Ovary (tissue), 3 donors: ENCODE results near the gene SUGCT.

Experiments used
- POLR2A ChIP-seq: fragments of 450-650 bp; IDR thresholded peaks from one replicate; pipeline ENCODE4 v1.6.1; 2017; ENCODE audit warnings: antibody characterized with exemption, mild to moderate bottlenecking, moderate library complexity
- TF ChIP-seq, protein P1 (sequence below), 3 donors: fragments of 450-650 bp in 2 of 3; fragments of 200-600 bp in 1 of 3; IDR thresholded peaks; one replicate each; pipeline versions ENCODE4 v1.5.1 to v1.8.0; 2016 to 2022; ENCODE audit warnings: antibody characterized with exemption in 3 of 3, mild to moderate bottlenecking in 1 of 3
- donor health status: DM: no; HTN: no; CAD: no.

DNA sequence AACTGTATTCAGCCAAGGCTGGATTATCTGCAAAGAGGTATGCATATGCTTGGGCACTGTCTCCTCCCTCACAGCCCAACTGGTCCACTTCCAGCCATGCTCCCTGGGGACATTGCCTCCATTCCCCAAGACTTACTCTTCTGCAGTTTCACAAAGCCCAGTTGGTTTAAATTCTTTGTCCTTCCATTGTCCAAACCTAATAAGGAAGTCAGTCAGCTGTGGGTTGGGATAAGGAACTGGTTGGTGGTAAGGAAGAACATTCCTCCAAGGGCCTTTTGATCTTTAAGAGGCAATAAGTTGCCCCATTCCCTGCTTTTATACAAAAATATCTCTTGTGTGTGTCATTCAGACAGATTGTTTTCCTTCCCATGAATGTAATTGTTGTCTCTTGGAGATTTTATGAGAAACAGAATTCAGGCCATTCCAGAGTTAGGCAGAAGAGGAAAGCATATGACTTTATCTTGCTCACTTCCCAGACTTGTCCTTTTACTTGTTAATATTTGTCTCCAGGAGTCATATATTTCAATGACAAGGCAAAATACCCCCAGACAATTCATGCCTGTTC, 673.7 kb downstream of the SUGCT start:
- TF ChIP-seq POLR2A: no peak
- TF ChIP-seq, protein P1, sequence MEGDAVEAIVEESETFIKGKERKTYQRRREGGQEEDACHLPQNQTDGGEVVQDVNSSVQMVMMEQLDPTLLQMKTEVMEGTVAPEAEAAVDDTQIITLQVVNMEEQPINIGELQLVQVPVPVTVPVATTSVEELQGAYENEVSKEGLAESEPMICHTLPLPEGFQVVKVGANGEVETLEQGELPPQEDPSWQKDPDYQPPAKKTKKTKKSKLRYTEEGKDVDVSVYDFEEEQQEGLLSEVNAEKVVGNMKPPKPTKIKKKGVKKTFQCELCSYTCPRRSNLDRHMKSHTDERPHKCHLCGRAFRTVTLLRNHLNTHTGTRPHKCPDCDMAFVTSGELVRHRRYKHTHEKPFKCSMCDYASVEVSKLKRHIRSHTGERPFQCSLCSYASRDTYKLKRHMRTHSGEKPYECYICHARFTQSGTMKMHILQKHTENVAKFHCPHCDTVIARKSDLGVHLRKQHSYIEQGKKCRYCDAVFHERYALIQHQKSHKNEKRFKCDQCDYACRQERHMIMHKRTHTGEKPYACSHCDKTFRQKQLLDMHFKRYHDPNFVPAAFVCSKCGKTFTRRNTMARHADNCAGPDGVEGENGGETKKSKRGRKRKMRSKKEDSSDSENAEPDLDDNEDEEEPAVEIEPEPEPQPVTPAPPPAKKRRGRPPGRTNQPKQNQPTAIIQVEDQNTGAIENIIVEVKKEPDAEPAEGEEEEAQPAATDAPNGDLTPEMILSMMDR (IDR thresholded peaks at IDR 0.05): no peak
